SK-N-SH (cell line): ENCODE results near the gene TYW1. TPM values are rescaled to one million over a fixed set of nuclear protein-coding genes. Genes with fewer than 3 reads are reported as not detected.
"Not testable (repeated sequence)": the region's sequence is repeated elsewhere in the genome, so short reads cannot be mapped to it uniquely, and the experiment has no call there.

Source experiments
- CTCF ChIA-PET: fragments of 300-600, 350-600 bp; formaldehyde crosslinking; extraction: SDS; loops from one replicate; lab custom pipeline; 2021; lab: Yijun Ruan, JAX
- POLR2A ChIA-PET: fragments of 350-600 bp; sonication (Branson Sonifier 250); formaldehyde crosslinking; extraction: SDS; loops from one replicate; lab custom pipeline; 2020; ENCODE audit warnings: antibody characterized with exemption, inconsistent platforms; lab: Yijun Ruan, JAX
- DNase-seq: peaks from one replicate; pipeline ENCODE4 v3.0.0; 2012
- H2AFZ ChIP-seq: fragments of 200-600 bp; sonication (generic); 2 replicates; pipeline ENCODE4 v1.8.1; 2016; ENCODE audit warnings: antibody characterized with exemption, mild to moderate bottlenecking, low read depth
- H3F3A ChIP-seq: fragments of 200-600 bp; sonication (generic); replicated peaks from 2 replicates; pipeline ENCODE3; 2016; ENCODE audit warnings: antibody characterized with exemption, mild to moderate bottlenecking; ENCODE audit not compliant: insufficient read depth
- H3K27ac ChIP-seq, 2 experiments: fragments of 200-500 bp in 1 of 2; fragments of 200-600 bp in 1 of 2; sonication (Bioruptor generic) in 1 of 2; sonication (generic), shearing (Covaris generic) in 1 of 2; 2 replicates each; pipeline versions ENCODE4 v1.5.1 to v1.6.1; 2014 to 2016; ENCODE audit warnings: low read depth in 2 of 2, inconsistent platforms in 1 of 2, low read length in 1 of 2, mild to moderate bottlenecking in 1 of 2, mixed read lengths in 1 of 2
- H3K27me3 ChIP-seq: fragments of 200-600 bp; sonication (generic), shearing (Covaris generic); 2 replicates; pipeline ENCODE4 v1.6.1; 2016; ENCODE audit warnings: mixed run types; ENCODE audit not compliant: insufficient read depth
- H3K36me3 ChIP-seq, 2 experiments: fragments of 200-500 bp in 1 of 2; fragments of 200-600 bp in 1 of 2; sonication (Bioruptor generic) in 1 of 2; sonication (generic) in 1 of 2; replicated peaks in 1 of 2; 2 replicates each; pipeline versions ENCODE3 to v1.5.1; 2014 to 2016; ENCODE audit warnings: low read length in 1 of 2, mild to moderate bottlenecking in 1 of 2; ENCODE audit not compliant: insufficient read depth in 2 of 2, control insufficient read depth in 1 of 2
- H3K4me1 ChIP-seq, 2 experiments: fragments of 200-500 bp in 1 of 2; fragments of 200-600 bp in 1 of 2; sonication (Bioruptor generic) in 1 of 2; sonication (generic), shearing (Covaris generic) in 1 of 2; 2 replicates each; pipeline versions ENCODE4 v1.5.1 to v1.6.1; 2014 to 2016; ENCODE audit warnings: low read depth in 1 of 2, low read length in 1 of 2, mixed run types in 1 of 2; ENCODE audit not compliant: insufficient read depth in 2 of 2, control insufficient read depth in 1 of 2
- H3K4me2 ChIP-seq: fragments of 200-600 bp; sonication (generic), shearing (Covaris generic); 2 replicates; pipeline ENCODE4 v1.6.1; 2017; ENCODE audit warnings: mixed run types
- H3K4me3 ChIP-seq, 2 experiments: fragments of 200-500 bp in 1 of 2; fragments of 200-600 bp in 1 of 2; sonication (Bioruptor generic) in 1 of 2; sonication (generic), shearing (Covaris generic) in 1 of 2; 2 replicates each; pipeline versions ENCODE4 v1.5.1 to v1.8.1; 2014 to 2016; ENCODE audit warnings: low read depth in 2 of 2, inconsistent platforms in 1 of 2, low read length in 1 of 2, mild to moderate bottlenecking in 1 of 2, mixed read lengths in 1 of 2, moderate library complexity in 1 of 2
- H3K79me2 ChIP-seq: fragments of 200-600 bp; sonication (generic); 2 replicates; pipeline ENCODE4 v1.8.1; 2017; ENCODE audit warnings: mild to moderate bottlenecking; ENCODE audit not compliant: insufficient read depth
- H3K9ac ChIP-seq: fragments of 200-600 bp; sonication (generic); 2 replicates; pipeline ENCODE4 v1.6.1; 2017; ENCODE audit warnings: mixed run types
- H3K9me2 ChIP-seq: fragments of 200-600 bp; sonication (generic); 2 replicates; pipeline ENCODE4 v1.6.1; 2017; ENCODE audit warnings: mixed run types
- H3K9me3 ChIP-seq: fragments of 200-600 bp; sonication (generic); 2 replicates; pipeline ENCODE4 v1.6.1; 2017; ENCODE audit warnings: mixed run types, mild to moderate bottlenecking, moderate library complexity
- H4K20me1 ChIP-seq: fragments of 200-600 bp; sonication (generic); 2 replicates; pipeline ENCODE4 v1.6.1; 2017; ENCODE audit warnings: mild to moderate bottlenecking, mixed run types; ENCODE audit not compliant: insufficient read depth
- EP300 ChIP-seq, 2 experiments: IDR thresholded peaks; 2 replicates each; pipeline versions ENCODE4 v1.4.0 to v1.6.1; 2012; ENCODE audit warnings: borderline replicate concordance in 1 of 2, low read depth in 1 of 2, low read length in 1 of 2
- FOSL2 ChIP-seq: IDR thresholded peaks from 2 replicates; pipeline ENCODE4 v1.4.0; 2012; ENCODE audit warnings: low read depth, mild to moderate bottlenecking, moderate library complexity, borderline replicate concordance
- SIN3A ChIP-seq: IDR thresholded peaks from 2 replicates; pipeline ENCODE4 v1.6.1; 2012; ENCODE audit warnings: low read depth, mild to moderate bottlenecking, low read length, moderate library complexity, borderline replicate concordance
- TEAD4 ChIP-seq: IDR thresholded peaks from 2 replicates; pipeline ENCODE4 v1.4.0; 2012; ENCODE audit warnings: mild to moderate bottlenecking, borderline replicate concordance; ENCODE audit not compliant: insufficient read depth
- WGBS: methylation state at CpG from one replicate; pipeline ENCODE4 v1.1.6; 2017; ENCODE audit warnings: low lambda C conversion rate; 5-methylcytosine and 5-hydroxymethylcytosine counted together
- polyA plus RNA-seq, 3 experiments: library from polyadenylated mRNA; depleted of rRNA; stranded (reverse); fragments of >200 nt; gene quantifications; 2 replicates each; pipeline ENCODE4 v1.2.3, GENCODE V29; 2012

The TYW1 gene
- polyA plus RNA-seq, 1 of the 3 experiments (the other 2 are of a cell fraction): 15.0 TPM

DNA sequence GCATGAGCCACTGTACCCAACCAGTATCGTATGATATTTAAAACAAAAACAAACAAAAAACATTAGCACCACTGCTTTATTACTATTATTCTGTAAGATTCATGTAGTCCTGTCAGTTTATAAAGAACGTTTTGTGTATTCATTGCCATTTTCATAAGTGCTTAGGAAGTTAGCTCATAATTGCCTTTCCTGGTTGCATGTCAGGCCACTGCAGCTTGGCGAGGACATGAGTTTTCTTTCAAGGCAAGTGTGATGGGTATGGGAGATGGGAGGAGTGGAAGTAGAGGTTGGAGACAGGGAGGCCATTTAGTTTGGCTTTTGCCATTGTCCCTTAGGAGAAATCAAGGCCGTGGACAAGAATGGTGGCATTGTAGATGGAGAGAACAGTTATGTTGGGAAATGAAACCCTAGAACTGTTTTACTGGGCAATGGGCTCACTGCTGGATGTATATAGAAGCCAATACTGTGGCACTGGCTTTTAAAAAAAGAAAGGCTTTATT, 48.9 kb downstream of the TYW1 start (continued):
- TF ChIP-seq SIN3A (no peak), EP300 (IDR thresholded peaks at IDR 0.05; ENCODE audit: borderline replicate concordance in 1 of 2, low read depth in 1 of 2, low read length in 1 of 2) (no peak), TEAD4 (no peak), FOSL2 (no peak)
- TF ChIP-seq, all 33 proteins: peak for 0

DNA sequence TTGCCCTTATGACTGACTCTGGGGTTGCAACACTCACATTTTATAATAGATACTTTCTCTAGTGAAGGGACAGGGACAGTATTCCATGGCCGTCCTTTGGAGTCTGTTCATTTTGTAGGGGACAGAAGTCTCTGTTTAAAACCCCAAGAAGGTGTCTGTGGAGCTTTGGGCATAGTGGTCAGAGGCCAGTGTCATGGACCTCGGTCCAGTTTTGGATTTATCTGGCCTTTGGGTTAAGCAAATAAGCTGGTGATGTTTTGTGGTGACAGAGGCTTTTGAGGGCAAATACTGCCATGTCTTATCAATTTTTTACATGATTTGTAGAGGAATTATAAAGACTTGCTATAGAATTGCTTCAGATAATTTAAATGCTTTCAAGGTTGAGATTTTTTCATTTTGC, 50.2 kb downstream of the TYW1 start:
- H2AFZ ChIP-seq, H3K4me3 ChIP-seq, H3K27ac ChIP-seq, H3K27me3 ChIP-seq, H3K9me2 ChIP-seq, POLR2A ChIA-PET, H3K4me2 ChIP-seq, H3K9ac ChIP-seq, DNase-seq, H3K79me2 ChIP-seq, H4K20me1 ChIP-seq, H3K9me3 ChIP-seq, CTCF ChIA-PET, H3K4me1 ChIP-seq: not testable (repeated sequence)
- H3F3A ChIP-seq: peaks cover 17% of the 10 kb centered on the region
- peaks cover 10 to 11% of the 10 kb centered on the region in 2 experiments for H3K36me3 ChIP-seq
- 86% methylated on average over 2 of the region's 2 CpGs for WGBS

DNA sequence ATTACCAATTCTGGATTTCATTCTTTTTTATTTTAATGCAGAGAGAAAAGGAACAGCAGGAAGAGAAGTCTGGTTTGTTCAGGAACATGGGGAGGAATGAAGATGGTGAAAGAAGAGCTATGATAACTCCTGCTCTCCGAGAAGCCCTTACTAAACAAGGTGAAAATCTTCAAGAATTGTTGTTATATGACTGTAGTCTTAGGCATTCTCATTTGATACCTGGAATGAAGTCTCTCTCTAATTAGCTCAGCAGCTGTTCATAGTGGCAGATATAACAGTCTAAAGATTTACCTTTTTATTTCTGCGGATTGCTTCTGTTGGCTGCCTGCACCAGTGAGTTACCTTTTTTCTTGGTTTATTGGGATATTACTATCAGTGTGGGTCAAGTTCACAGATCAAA, 53.3 kb downstream of the TYW1 start:
- H3K4me3 ChIP-seq, POLR2A ChIA-PET, H3K27ac ChIP-seq, H2AFZ ChIP-seq, H3K27me3 ChIP-seq, CTCF ChIA-PET, H4K20me1 ChIP-seq, H3K9me2 ChIP-seq, H3K4me2 ChIP-seq, H3K9ac ChIP-seq, H3K9me3 ChIP-seq, H3K4me1 ChIP-seq, H3F3A ChIP-seq, H3K79me2 ChIP-seq, DNase-seq: not testable (repeated sequence)
- H3K36me3 ChIP-seq: peaks cover 15 to 27% of the 10 kb centered on the region in 2 experiments
- 95% methylated on average over 2 of the region's 2 CpGs for WGBS

DNA sequence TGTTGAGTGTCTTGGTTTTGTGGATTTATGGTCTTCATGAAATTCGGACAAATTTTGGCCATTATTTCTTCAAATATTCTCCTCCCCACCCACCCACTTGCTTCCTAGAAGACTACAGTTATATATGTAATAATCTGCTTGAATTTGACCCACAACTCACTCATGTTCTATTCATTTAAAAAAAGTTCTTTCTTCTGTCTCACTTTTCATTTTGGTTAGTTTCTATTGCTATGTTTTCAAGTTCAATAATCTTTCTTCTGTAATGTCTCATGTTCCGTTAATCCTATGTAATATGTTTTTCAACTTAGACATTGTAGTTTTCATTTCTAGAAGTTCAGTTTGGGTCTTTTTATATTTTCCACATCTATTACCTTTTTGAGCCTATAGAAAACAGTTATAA, 55.5 kb downstream of the TYW1 start:
- H2AFZ ChIP-seq, H3K4me2 ChIP-seq, H3K9me3 ChIP-seq, H3K4me3 ChIP-seq, H3K9me2 ChIP-seq, H3K4me1 ChIP-seq, H3F3A ChIP-seq, H3K27ac ChIP-seq, H3K9ac ChIP-seq, H3K27me3 ChIP-seq, POLR2A ChIA-PET, CTCF ChIA-PET, H3K79me2 ChIP-seq, DNase-seq, H4K20me1 ChIP-seq: not testable (repeated sequence)
- 93% methylated on average over 2 of the region's 2 CpGs for WGBS
- peaks cover 15 to 34% of the 10 kb centered on the region in 2 experiments for H3K36me3 ChIP-seq
